Activated CD8-positive, alpha-beta memory T cell treated with anti-CD3 and anti-CD28 coated beads for 36 hours (primary cell): ENCODE data around the gene SSB. TPM values are rescaled to one million over a fixed set of nuclear protein-coding genes. Genes with fewer than 3 reads are reported as not detected.

Experiments
- CTCF ChIA-PET: fragments of 350-600 bp; sonication (Branson Sonifier 250); formaldehyde crosslinking; loops from one replicate; lab custom pipeline; 2021; ENCODE audit warnings: antibody characterized with exemption; lab: Charles Lee
- POLR2A ChIA-PET: fragments of 350-600 bp; sonication (Branson Sonifier 250); formaldehyde crosslinking; loops from one replicate; lab custom pipeline; 2021; ENCODE audit warnings: antibody characterized with exemption; lab: Charles Lee
- total RNA-seq, 2 experiments: library from RNA; stranded (reverse); gene quantifications; one replicate each; pipeline ENCODE4 v1.2.3, GENCODE V29; 2021

The SSB gene
- total RNA-seq, 2 experiments from 2014 or later = 103 to 111 TPM

DNA sequence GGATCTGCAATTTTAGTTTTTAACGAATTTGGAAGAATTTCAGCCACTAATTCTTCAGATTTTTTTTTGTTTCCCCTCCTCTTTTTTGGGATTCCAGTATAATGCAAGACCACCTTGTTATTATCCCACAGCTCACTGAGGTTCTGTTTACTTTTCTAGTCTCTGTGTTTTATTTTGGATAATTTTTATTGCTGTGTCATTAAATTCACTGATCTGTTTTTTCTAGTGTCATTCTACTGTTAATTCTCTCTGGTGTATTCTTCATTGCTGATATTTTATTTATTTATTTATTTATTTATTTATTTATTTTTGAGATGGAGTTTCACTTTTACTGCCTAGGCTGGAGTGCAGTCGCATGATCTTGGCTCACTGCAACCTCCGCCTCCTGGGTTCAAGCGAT lies 60.8 kb downstream of the SSB start:
- ChIA-PET CTCF (no interaction called here), POLR2A (no interaction called here)

DNA sequence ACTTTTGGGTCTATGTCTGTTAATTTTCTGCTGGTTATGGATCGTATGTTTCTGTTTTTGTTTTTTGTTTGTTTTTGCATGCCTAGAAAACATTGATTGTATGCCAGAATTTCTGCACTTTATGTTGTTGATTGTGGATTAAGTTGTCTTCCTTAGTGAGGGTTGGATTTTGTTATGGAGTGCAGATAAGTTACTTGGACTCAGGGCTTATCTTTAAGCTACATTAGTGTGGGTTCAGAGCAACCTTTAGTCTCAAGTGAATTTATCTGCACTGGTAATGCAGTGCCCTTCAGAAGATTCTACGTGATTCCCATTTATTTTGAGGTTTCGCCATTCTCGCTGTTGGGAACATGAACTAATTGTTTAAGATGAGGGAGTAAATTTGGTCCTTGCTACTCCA lies 61.5 kb downstream of the SSB start:
- ChIA-PET CTCF (no interaction called here), POLR2A (no interaction called here)

Other genes starting within 250 kb of the SSB start
- gene FASTKD1, start 225.0 kb upstream of the SSB start, total RNA-seq = 10 to 100 TPM; 66.1 to 66.8 TPM
- 10 to 100 TPM; 59.4 to 62.6 TPM for gene PPIG, start 214.5 kb upstream of the SSB start, total RNA-seq
- under 1 TPM; 0.50 to 0.63 TPM for gene CFAP210, start 104.5 kb upstream of the SSB start, total RNA-seq
- 1 to 10 TPM; 5.0 to 5.4 TPM for gene PHOSPHO2, start 104.4 kb upstream of the SSB start, total RNA-seq
- gene KLHL23, start 65.0 kb upstream of the SSB start, total RNA-seq = 10 to 100 TPM; 14.6 to 15.2 TPM
- gene METTL5, start 26.0 kb downstream of the SSB start, total RNA-seq = 100 to 1,000 TPM in 1 of 2 experiments, 10 to 100 TPM in 1; 89.7 to 102 TPM
- 10 to 100 TPM; 19.5 to 23.8 TPM for gene UBR3, start 28.6 kb downstream of the SSB start, total RNA-seq